GM12874 (cell line): ENCODE data around the gene STS.

Experiments
- TF ChIP-seq, protein P1 (sequence below): IDR thresholded peaks from 2 replicates; pipeline ENCODE4 v1.5.1; 2011; ENCODE audit warnings: low read depth, mild to moderate bottlenecking, control low read depth, low read length, moderate library complexity; ENCODE audit not compliant: insufficient read depth

STS gene

DNA sequence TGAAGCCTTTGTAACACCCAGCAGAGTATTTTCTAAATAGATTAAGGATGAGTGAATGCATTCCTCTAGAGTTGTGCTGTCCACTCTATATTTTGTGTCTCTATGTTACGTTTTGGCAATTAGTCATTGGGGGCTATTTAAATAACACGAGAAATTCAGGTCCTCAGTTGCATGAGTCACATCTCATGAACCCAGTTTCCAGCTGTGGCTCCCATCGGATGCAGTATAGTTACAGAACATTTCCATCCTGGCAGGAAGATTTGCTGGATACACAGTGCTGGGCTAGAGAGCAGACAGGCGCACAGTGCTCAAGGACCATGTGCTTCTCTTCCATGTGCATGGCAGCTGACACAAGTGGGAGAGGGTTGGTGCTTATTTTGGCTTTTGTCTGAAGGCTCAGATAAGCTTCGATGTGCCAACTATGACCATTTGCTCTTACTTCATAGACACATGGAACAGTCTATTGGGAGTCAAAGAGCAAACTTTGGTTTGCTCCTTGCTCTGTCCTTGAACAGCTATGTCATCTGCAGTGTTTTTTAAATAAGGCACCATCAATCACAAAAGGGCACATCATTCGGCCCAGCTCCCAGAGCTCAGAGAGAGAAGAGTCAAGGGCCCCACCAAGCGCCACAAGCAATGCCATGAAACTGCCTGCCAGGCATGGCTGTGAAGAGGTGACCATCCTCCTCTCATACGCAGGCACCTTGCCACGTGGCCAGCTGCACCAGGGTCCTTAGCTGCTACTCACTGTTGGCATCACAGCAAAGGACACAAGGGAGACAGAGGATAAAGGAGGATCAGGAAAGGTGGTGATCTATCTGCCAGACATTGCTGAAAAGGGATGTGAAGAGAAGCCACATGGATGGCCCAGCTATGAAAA, 8.1 kb upstream of the STS start:
- TF ChIP-seq, protein P1, sequence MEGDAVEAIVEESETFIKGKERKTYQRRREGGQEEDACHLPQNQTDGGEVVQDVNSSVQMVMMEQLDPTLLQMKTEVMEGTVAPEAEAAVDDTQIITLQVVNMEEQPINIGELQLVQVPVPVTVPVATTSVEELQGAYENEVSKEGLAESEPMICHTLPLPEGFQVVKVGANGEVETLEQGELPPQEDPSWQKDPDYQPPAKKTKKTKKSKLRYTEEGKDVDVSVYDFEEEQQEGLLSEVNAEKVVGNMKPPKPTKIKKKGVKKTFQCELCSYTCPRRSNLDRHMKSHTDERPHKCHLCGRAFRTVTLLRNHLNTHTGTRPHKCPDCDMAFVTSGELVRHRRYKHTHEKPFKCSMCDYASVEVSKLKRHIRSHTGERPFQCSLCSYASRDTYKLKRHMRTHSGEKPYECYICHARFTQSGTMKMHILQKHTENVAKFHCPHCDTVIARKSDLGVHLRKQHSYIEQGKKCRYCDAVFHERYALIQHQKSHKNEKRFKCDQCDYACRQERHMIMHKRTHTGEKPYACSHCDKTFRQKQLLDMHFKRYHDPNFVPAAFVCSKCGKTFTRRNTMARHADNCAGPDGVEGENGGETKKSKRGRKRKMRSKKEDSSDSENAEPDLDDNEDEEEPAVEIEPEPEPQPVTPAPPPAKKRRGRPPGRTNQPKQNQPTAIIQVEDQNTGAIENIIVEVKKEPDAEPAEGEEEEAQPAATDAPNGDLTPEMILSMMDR: no peak

DNA sequence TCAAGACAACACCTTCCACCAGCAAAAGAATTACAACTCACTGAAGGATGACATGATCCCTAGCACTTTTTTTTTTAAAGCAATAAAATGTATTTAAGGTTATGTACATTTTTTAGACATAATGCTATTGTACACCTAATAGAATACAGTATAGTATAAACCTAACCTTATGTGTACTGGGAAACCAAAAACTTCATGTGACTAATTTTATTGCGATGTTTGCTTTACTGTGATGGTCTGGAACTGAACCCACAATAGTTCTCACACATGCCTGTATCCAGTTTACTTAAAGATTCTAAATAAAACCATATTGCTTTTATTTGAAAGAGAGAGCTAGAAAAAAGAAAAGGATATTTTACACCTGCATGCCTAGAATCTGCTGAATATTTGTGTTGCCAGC, 4.4 kb upstream of the STS start:
- TF ChIP-seq, protein P1: no peak

DNA sequence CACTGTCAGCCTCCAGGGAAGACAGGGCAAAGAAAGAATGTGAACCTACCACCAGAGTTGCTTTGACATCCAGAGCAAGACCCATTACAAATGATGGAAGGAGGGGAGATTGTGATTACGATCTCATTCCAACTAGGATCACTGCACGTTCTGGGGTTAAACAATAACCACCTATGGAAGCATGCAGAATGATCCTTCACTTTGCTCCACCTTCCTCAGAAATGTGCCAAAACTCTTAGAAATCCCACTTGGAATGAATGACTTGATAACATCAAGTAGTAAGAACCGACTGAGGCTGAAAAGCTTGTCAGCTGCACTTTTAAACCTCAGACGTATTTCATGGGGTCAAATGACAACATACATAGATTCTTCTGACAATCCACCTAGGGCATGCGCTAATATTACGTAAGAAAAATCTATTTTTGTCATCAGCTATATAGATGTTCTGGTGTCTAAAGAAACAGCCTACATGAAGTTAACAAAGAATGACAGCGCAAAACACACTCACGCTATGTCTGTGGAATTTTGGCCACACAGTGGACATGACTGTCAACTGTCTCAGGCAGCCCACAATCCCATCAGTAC, 3.5 kb upstream of the STS start:
- TF ChIP-seq, protein P1: no peak

DNA sequence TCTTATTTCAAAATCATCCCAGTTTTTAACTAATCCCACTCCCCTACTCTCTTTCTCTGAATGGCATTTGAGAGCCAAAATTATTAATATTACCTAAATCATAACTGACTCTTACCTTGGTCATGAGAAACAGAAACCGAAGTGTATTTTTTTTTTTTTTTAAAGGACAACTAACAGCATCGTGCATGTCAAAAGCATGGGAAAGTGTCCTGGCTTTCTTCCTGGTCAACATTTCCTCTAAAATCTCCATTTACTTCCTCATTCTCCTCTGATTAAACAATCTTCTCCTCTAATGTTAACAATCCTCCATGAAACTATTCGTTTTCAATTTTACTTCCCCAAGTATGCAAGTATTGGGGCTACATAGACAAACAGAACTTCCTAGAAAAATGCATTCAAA, 2.1 kb upstream of the STS start:
- TF ChIP-seq, protein P1: no peak

DNA sequence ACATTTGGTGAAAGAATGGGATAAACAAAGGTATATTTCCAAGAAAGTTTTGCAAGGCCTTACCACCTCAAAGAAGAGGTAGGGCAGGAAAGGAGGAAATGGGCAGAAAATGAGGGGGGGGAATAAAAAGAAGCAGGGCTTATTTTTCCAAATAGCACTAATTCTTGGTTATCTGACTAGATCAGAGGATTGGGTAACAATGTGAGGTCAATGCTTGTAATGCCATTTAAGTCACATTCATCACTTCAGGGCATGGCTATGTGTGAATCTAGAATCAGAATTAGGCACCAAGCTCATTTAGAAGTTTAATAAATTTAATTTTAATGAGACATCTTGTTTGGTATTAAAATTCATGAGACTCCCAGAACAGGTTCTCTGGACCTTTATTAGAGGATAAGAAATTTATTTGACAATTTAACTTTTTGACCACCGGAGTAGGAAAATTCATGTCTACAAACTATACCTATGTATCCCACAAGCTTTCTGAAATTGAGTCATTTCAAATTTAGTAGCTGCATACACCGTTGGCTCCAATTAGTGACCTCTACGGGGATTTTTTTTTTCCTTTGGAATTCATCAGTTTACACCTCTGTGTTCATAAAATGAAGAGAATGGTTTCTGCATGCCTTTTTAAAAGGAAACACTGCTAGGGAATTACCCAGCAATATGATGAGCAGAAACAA, 1.4 kb upstream of the STS start:
- TF ChIP-seq, protein P1: no peak

DNA sequence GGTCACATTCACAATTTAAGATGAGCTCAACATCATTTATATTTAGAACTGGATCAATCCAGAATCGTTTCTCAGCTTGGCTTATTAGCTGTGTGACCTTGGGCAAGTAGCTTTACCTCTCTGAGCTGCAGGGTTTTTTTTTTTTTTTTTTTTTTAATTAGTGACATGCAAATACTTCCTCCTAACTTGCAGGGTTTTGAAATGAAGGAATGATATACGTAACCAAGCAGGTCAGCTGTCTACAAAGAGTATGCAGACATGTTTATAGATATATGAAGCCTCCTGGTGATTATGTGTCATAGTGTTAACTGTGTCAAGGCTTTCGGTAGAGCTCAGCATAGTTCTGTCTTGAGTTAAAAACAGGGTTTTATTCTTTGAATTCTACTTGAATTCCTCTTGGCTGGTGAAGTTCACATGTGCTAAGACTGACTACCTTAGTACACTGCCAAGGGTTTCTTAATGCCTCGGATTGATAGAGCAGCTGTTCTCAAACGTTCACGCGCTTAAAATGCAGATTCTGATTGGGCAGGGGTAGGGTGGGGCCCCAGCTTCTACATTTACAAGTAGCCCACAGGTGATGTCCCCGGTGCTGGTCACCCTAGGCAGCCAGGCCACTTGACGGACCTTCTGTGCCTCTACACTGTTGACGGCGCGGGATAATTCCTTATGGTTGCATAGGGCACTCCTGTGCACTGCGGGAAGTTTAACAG, 654 bp upstream of the STS start:
- TF ChIP-seq, protein P1: no peak
